Right atrium auricular region (tissue), 2 donors: ENCODE results near the gene TRIO. TPM values are rescaled to one million over a fixed set of nuclear protein-coding genes. Genes with fewer than 3 reads are reported as not detected.

Source experiments
- DNase-seq: peaks from one replicate; pipeline ENCODE4 v3.0.0-alpha.2; 2019; ENCODE audit warnings: low spot score
- H3K27ac ChIP-seq, 2 donors: fragments of 200-600 bp; sonication (generic); 1 replicate in 1 of 2; 2 replicates in 1 of 2; pipeline ENCODE4 v1.5.1; 2016 to 2019
- H3K27me3 ChIP-seq, 2 donors: fragments of 200-600 bp; sonication (generic); one replicate each; pipeline versions ENCODE4 v1.5.1 to v1.6.0; 2017 to 2019
- H3K36me3 ChIP-seq: fragments of 200-600 bp; sonication (generic); one replicate; pipeline ENCODE4 v1.5.1; 2016
- H3K4me1 ChIP-seq, 2 donors: fragments of 200-600 bp; sonication (generic); one replicate each; pipeline versions ENCODE4 v1.5.1 to v1.6.0; 2017 to 2019
- H3K4me3 ChIP-seq, 2 donors: fragments of 200-600 bp; sonication (generic); 1 replicate in 1 of 2; 2 replicates in 1 of 2; pipeline ENCODE4 v1.5.1; 2017 to 2019; ENCODE audit warnings: mild to moderate bottlenecking in 1 of 2, moderate library complexity in 1 of 2
- H3K9me3 ChIP-seq, 2 donors: fragments of 200-600 bp; sonication (generic); one replicate each; pipeline ENCODE4 v1.5.1; 2019
- CTCF ChIP-seq, 2 donors: fragments of 200-600 bp; sonication (generic); IDR thresholded peaks; one replicate each; pipeline ENCODE4 v1.5.1; 2019; ENCODE audit warnings: antibody characterized with exemption in 2 of 2
- total RNA-seq, 2 donors: library from RNA; depleted of rRNA; stranded (reverse); fragments of >200 nt; gene quantifications; one replicate each; pipeline ENCODE4 v1.1.0, GENCODE V29; 2016

The TRIO gene
- total RNA-seq, 2 donors from 2014 or later, result 51.6 to 67.0 TPM

- DNase-seq, result peak; percentile 52
- Histone ChIP-seq H3K27ac (no peak overlapping the region), H3K36me3 (no peaks in the 10 kb centered on the region), H3K27me3 (no peaks in the 10 kb centered on the region), H3K4me1 (no peaks in the 10 kb centered on the region), H3K9me3 (no peaks in the 10 kb centered on the region), H3K4me3 (no peak overlapping the region)
- no peak for TF ChIP-seq CTCF (IDR thresholded peaks at IDR 0.05)
Observed at GRCh38 chr5:14531668-14532067, 388.5 kb downstream of the TRIO start.

GRCh38 chr5:14532180-14532579 lies 389.0 kb downstream of the TRIO start:
- Histone ChIP-seq H3K4me3 (no peak overlapping the region), H3K27me3 (no peaks in the 10 kb centered on the region), H3K27ac (no peak overlapping the region), H3K9me3 (no peaks in the 10 kb centered on the region), H3K4me1 (no peaks in the 10 kb centered on the region), H3K36me3 (no peaks in the 10 kb centered on the region)
- peak; percentile 43 for DNase-seq
- no peak for TF ChIP-seq CTCF (IDR thresholded peaks at IDR 0.05)

GRCh38 chr5:14534773-14535172 lies 391.6 kb downstream of the TRIO start:
- TF ChIP-seq CTCF (IDR thresholded peaks at IDR 0.05), result no peak
- Histone ChIP-seq H3K27me3 (no peaks in the 10 kb centered on the region), H3K4me1 (no peaks in the 10 kb centered on the region), H3K4me3 (no peak overlapping the region), H3K36me3 (no peaks in the 10 kb centered on the region), H3K27ac (no peak overlapping the region), H3K9me3 (peaks cover 0 to 6% of the 10 kb centered on the region in 2 donors)
- peak; percentile 40 for DNase-seq

GRCh38 chr5:14545308-14545707 lies 402.2 kb downstream of the TRIO start:
- Histone ChIP-seq H3K27me3 (no peaks in the 10 kb centered on the region), H3K27ac (no peak overlapping the region), H3K4me3 (no peak overlapping the region), H3K4me1 (no peaks in the 10 kb centered on the region), H3K36me3 (no peaks in the 10 kb centered on the region), H3K9me3 (peaks cover 0 to 15% of the 10 kb centered on the region in 2 donors)
- no peak for TF ChIP-seq CTCF (IDR thresholded peaks at IDR 0.05)
- DNase-seq, result no peak

- Histone ChIP-seq H3K4me3 (no peak overlapping the region), H3K9me3 (peaks cover 0 to 15% of the 10 kb centered on the region in 2 donors), H3K36me3 (no peaks in the 10 kb centered on the region), H3K27me3 (no peaks in the 10 kb centered on the region), H3K4me1 (no peaks in the 10 kb centered on the region), H3K27ac (no peak overlapping the region)
- TF ChIP-seq CTCF (IDR thresholded peaks at IDR 0.05), result no peak
- no peak for DNase-seq
Observed at GRCh38 chr5:14545862-14546261, 402.7 kb downstream of the TRIO start.

GRCh38 chr5:14547666-14548065 lies 404.5 kb downstream of the TRIO start:
- Histone ChIP-seq H3K4me3 (no peak overlapping the region), H3K9me3 (peaks cover 0 to 6% of the 10 kb centered on the region in 2 donors)

More at GRCh38 chr5:14547666-14548065, 404.5 kb downstream of the TRIO start:
- Histone ChIP-seq H3K36me3 (no peaks in the 10 kb centered on the region), H3K27me3 (no peaks in the 10 kb centered on the region), H3K27ac (no peak overlapping the region), H3K4me1 (no peaks in the 10 kb centered on the region)
- DNase-seq, result no peak
- no peak for TF ChIP-seq CTCF (IDR thresholded peaks at IDR 0.05)
